ENCODE measurements around the gene TEX11.

Gene TEX11

GRCh38 chrX:70488856-70489255 lies 419.7 kb downstream of the TEX11 start:
- no peak for DNase-seq

GRCh38 chrX:70485466-70485865 lies 423.0 kb downstream of the TEX11 start:
- DNase-seq: no peak

GRCh38 chrX:70482300-70482699 lies 426.2 kb downstream of the TEX11 start:
- DNase-seq: no peak

GRCh38 chrX:70481471-70482270 lies 426.8 kb downstream of the TEX11 start:
- no peak for DNase-seq

- no peak for DNase-seq
Measured at GRCh38 chrX:70480660-70481018, 427.9 kb downstream of the TEX11 start.

GRCh38 chrX:70479922-70480659 lies 428.4 kb downstream of the TEX11 start:
- no peak for DNase-seq

GRCh38 chrX:70479247-70479921 lies 429.1 kb downstream of the TEX11 start:
- no peak for DNase-seq

Data from CD4-positive, alpha-beta T cell treated with Interferon alpha-2 for 1 hour (primary cell).